BE2C (cell line): ENCODE data around the gene KCNK17.

Experiments used
- DNase-seq: peaks from one replicate; pipeline ENCODE4 v3.0.0-alpha.2; 2020
- H3K27me3 ChIP-seq: fragments of 250-450 bp; sonication (Bioruptor Pico); 2 replicates; pipeline ENCODE4 v1.5.1; 2020; ENCODE audit warnings: mild to moderate bottlenecking
- H3K36me3 ChIP-seq: fragments of 250-450 bp; sonication (Bioruptor Pico); 2 replicates; pipeline ENCODE4 v1.5.1; 2020; ENCODE audit warnings: mild to moderate bottlenecking
- H3K4me1 ChIP-seq: fragments of 250-450 bp; sonication (Bioruptor Pico); 2 replicates; pipeline ENCODE4 v1.5.1; 2020
- H3K4me3 ChIP-seq: 2 replicates; pipeline ENCODE4 v1.5.1; 2011; ENCODE audit warnings: low read depth, low read length
- H3K9me3 ChIP-seq: fragments of 250-450 bp; sonication (Bioruptor Pico); 2 replicates; pipeline ENCODE4 v1.5.1; 2020
- CTCF ChIP-seq: IDR thresholded peaks from 2 replicates; pipeline ENCODE4 v1.5.1; 2012; ENCODE audit warnings: mild to moderate bottlenecking, low read depth, low read length

The KCNK17 gene

GRCh38 chr6:39251406-39251805 is 62.8 kb downstream of the KCNK17 start:
- H3K9me3 ChIP-seq: no peaks in the 10 kb centered on the region
- H3K36me3 ChIP-seq: no peaks in the 10 kb centered on the region
- TF ChIP-seq CTCF: no peak
- H3K4me3 ChIP-seq: no peak overlapping the region
- H3K4me1 ChIP-seq: no peaks in the 10 kb centered on the region
- H3K27me3 ChIP-seq: peaks cover 19% of the 10 kb centered on the region
- DNase-seq: no peak

GRCh38 chr6:39250507-39250906 is 63.7 kb downstream of the KCNK17 start:
- no peaks in the 10 kb centered on the region for H3K36me3 ChIP-seq
- H3K4me3 ChIP-seq: no peak overlapping the region
- H3K9me3 ChIP-seq: no peaks in the 10 kb centered on the region
- H3K27me3 ChIP-seq: peaks cover 19% of the 10 kb centered on the region
- no peak for DNase-seq
- no peaks in the 10 kb centered on the region for H3K4me1 ChIP-seq
- TF ChIP-seq CTCF: no peak

DNA sequence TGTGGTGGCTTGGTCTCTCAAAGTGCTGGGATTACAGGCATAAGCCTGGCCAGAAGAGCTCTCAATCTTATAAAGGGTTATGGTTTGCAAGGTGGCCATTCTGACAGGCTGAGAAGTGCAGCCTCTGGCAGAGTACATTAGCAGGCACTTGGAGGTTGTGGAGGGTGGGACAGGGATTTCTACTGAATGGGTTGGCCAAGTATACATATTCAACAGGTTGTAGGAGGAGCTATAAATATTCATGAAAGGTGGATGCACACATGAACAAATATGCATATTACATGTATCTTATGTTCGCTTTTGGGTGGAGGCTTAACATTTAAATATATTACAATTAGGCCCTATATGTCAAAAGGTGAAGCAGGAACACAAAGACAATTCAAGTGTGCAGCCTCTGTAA is 64.9 kb downstream of the KCNK17 start:
- TF ChIP-seq CTCF: no peak
- Histone ChIP-seq H3K4me1 (no peaks in the 10 kb centered on the region), H3K27me3 (peaks cover 16% of the 10 kb centered on the region), H3K36me3 (no peaks in the 10 kb centered on the region), H3K9me3 (no peaks in the 10 kb centered on the region), H3K4me3 (no peak overlapping the region)
- DNase-seq: no peak
